ENCODE measurements around the gene KNL1. TPM values are rescaled to one million over a fixed set of nuclear protein-coding genes. Genes with fewer than 3 reads are reported as not detected.

Gene KNL1
- polyA plus RNA-seq, 1 donor = 9.8 TPM

GRCh38 chr15:40600956-40601355 lies 6.9 kb downstream of the KNL1 start:
- H3K9me3 ChIP-seq (ENCODE audit: control insufficient read depth, low read depth, low read length) = no peaks in the 10 kb centered on the region
- WGBS (ENCODE audit: insufficient coverage, low lambda C conversion rate) = no CpG with 5 or more reads among the region's 12 CpGs
- no peaks in the 10 kb centered on the region for H3K27me3 ChIP-seq (ENCODE audit: control insufficient read depth, insufficient read depth, low read length)
- no peaks in the 10 kb centered on the region for H3K36me3 ChIP-seq (ENCODE audit: control insufficient read depth, insufficient read depth, low read length)
- DNase-seq = no peak
- H3K4me3 ChIP-seq (ENCODE audit: low read length) = no peak overlapping the region
- no peaks in the 10 kb centered on the region for H3K4me1 ChIP-seq (ENCODE audit: control insufficient read depth, insufficient read depth, low read length)
- no peak overlapping the region for H3K27ac ChIP-seq (ENCODE audit: low read length)

- no peaks in the 10 kb centered on the region for H3K9me3 ChIP-seq (ENCODE audit: control insufficient read depth, low read depth, low read length)
- no peak overlapping the region for H3K27ac ChIP-seq (ENCODE audit: low read length)
- H3K4me1 ChIP-seq (ENCODE audit: control insufficient read depth, insufficient read depth, low read length) = no peaks in the 10 kb centered on the region
- no peaks in the 10 kb centered on the region for H3K27me3 ChIP-seq (ENCODE audit: control insufficient read depth, insufficient read depth, low read length)
- no peak overlapping the region for H3K4me3 ChIP-seq (ENCODE audit: low read length)
- DNase-seq = no peak
- H3K36me3 ChIP-seq (ENCODE audit: control insufficient read depth, insufficient read depth, low read length) = peaks cover 6% of the 10 kb centered on the region
Measured at GRCh38 chr15:40603935-40604334, 9.9 kb downstream of the KNL1 start.

GRCh38 chr15:40613080-40613479 lies 19.0 kb downstream of the KNL1 start:
- Histone ChIP-seq H3K9me3 (ENCODE audit: control insufficient read depth, low read depth, low read length) (no peaks in the 10 kb centered on the region), H3K4me1 (ENCODE audit: control insufficient read depth, insufficient read depth, low read length) (no peaks in the 10 kb centered on the region), H3K27me3 (ENCODE audit: control insufficient read depth, insufficient read depth, low read length) (no peaks in the 10 kb centered on the region), H3K27ac (ENCODE audit: low read length) (no peak overlapping the region), H3K4me3 (ENCODE audit: low read length) (no peak overlapping the region), H3K36me3 (ENCODE audit: control insufficient read depth, insufficient read depth, low read length) (no peaks in the 10 kb centered on the region)
- WGBS (ENCODE audit: insufficient coverage, low lambda C conversion rate) = 100% methylated on average over 3 of the region's 5 CpGs
- DNase-seq = no peak

- Histone ChIP-seq H3K4me3 (ENCODE audit: low read length) (no peak overlapping the region), H3K27me3 (ENCODE audit: control insufficient read depth, insufficient read depth, low read length) (no peaks in the 10 kb centered on the region), H3K36me3 (ENCODE audit: control insufficient read depth, insufficient read depth, low read length) (no peaks in the 10 kb centered on the region), H3K9me3 (ENCODE audit: control insufficient read depth, low read depth, low read length) (no peaks in the 10 kb centered on the region), H3K4me1 (ENCODE audit: control insufficient read depth, insufficient read depth, low read length) (no peaks in the 10 kb centered on the region), H3K27ac (ENCODE audit: low read length) (no peak overlapping the region)
- no peak for DNase-seq
- 100% methylated on average over 1 of the region's 2 CpGs for WGBS (ENCODE audit: insufficient coverage, low lambda C conversion rate)
Measured at GRCh38 chr15:40618023-40618422, 24.0 kb downstream of the KNL1 start.

- H3K27ac ChIP-seq (ENCODE audit: low read length) = no peak overlapping the region
- no peaks in the 10 kb centered on the region for H3K9me3 ChIP-seq (ENCODE audit: control insufficient read depth, low read depth, low read length)
- no peaks in the 10 kb centered on the region for H3K36me3 ChIP-seq (ENCODE audit: control insufficient read depth, insufficient read depth, low read length)
- no peak overlapping the region for H3K4me3 ChIP-seq (ENCODE audit: low read length)
- DNase-seq = no peak
- no peaks in the 10 kb centered on the region for H3K4me1 ChIP-seq (ENCODE audit: control insufficient read depth, insufficient read depth, low read length)
- H3K27me3 ChIP-seq (ENCODE audit: control insufficient read depth, insufficient read depth, low read length) = no peaks in the 10 kb centered on the region
Measured at GRCh38 chr15:40618906-40619305, 24.9 kb downstream of the KNL1 start.

- Histone ChIP-seq H3K4me1 (ENCODE audit: control insufficient read depth, insufficient read depth, low read length) (no peaks in the 10 kb centered on the region), H3K36me3 (ENCODE audit: control insufficient read depth, insufficient read depth, low read length) (no peaks in the 10 kb centered on the region), H3K27me3 (ENCODE audit: control insufficient read depth, insufficient read depth, low read length) (no peaks in the 10 kb centered on the region), H3K9me3 (ENCODE audit: control insufficient read depth, low read depth, low read length) (no peaks in the 10 kb centered on the region), H3K4me3 (ENCODE audit: low read length) (no peak overlapping the region), H3K27ac (ENCODE audit: low read length) (no peak overlapping the region)
- DNase-seq = no peak
- 88% methylated on average over 1 of the region's 2 CpGs for WGBS (ENCODE audit: insufficient coverage, low lambda C conversion rate)
Measured at GRCh38 chr15:40623361-40623760, 29.3 kb downstream of the KNL1 start.

GRCh38 chr15:40630313-40630712 lies 36.3 kb downstream of the KNL1 start:
- Histone ChIP-seq H3K27ac (ENCODE audit: low read length) (no peak overlapping the region), H3K36me3 (ENCODE audit: control insufficient read depth, insufficient read depth, low read length) (peaks cover 3% of the 10 kb centered on the region), H3K27me3 (ENCODE audit: control insufficient read depth, insufficient read depth, low read length) (no peaks in the 10 kb centered on the region), H3K4me3 (ENCODE audit: low read length) (no peak overlapping the region), H3K4me1 (ENCODE audit: control insufficient read depth, insufficient read depth, low read length) (no peaks in the 10 kb centered on the region), H3K9me3 (ENCODE audit: control insufficient read depth, low read depth, low read length) (no peaks in the 10 kb centered on the region)
- WGBS (ENCODE audit: insufficient coverage, low lambda C conversion rate) = no CpG with 5 or more reads among the region's 2 CpGs
- DNase-seq = no peak

- H3K27ac ChIP-seq (ENCODE audit: low read length) = no peak overlapping the region
- 80% methylated on average over 1 of the region's 9 CpGs for WGBS (ENCODE audit: insufficient coverage, low lambda C conversion rate)
- no peaks in the 10 kb centered on the region for H3K27me3 ChIP-seq (ENCODE audit: control insufficient read depth, insufficient read depth, low read length)
- no peak overlapping the region for H3K4me3 ChIP-seq (ENCODE audit: low read length)
- DNase-seq = no peak
- H3K9me3 ChIP-seq (ENCODE audit: control insufficient read depth, low read depth, low read length) = no peaks in the 10 kb centered on the region
- no peaks in the 10 kb centered on the region for H3K4me1 ChIP-seq (ENCODE audit: control insufficient read depth, insufficient read depth, low read length)
- peaks cover 3% of the 10 kb centered on the region for H3K36me3 ChIP-seq (ENCODE audit: control insufficient read depth, insufficient read depth, low read length)
Measured at GRCh38 chr15:40633178-40633577, 39.1 kb downstream of the KNL1 start.

- H3K27me3 ChIP-seq (ENCODE audit: control insufficient read depth, insufficient read depth, low read length) = no peaks in the 10 kb centered on the region
- no peaks in the 10 kb centered on the region for H3K4me1 ChIP-seq (ENCODE audit: control insufficient read depth, insufficient read depth, low read length)
- no peak overlapping the region for H3K4me3 ChIP-seq (ENCODE audit: low read length)
- peaks cover 4% of the 10 kb centered on the region for H3K36me3 ChIP-seq (ENCODE audit: control insufficient read depth, insufficient read depth, low read length)
- DNase-seq = no peak
- no CpG with 5 or more reads among the region's 4 CpGs for WGBS (ENCODE audit: insufficient coverage, low lambda C conversion rate)
- H3K27ac ChIP-seq (ENCODE audit: low read length) = no peak overlapping the region
- H3K9me3 ChIP-seq (ENCODE audit: control insufficient read depth, low read depth, low read length) = no peaks in the 10 kb centered on the region
Measured at GRCh38 chr15:40637221-40637745, 43.2 kb downstream of the KNL1 start.

GRCh38 chr15:40639677-40640076 lies 45.6 kb downstream of the KNL1 start:
- WGBS (ENCODE audit: insufficient coverage, low lambda C conversion rate) = no CpG with 5 or more reads among the region's 5 CpGs
- DNase-seq = no peak
- Histone ChIP-seq H3K4me1 (ENCODE audit: control insufficient read depth, insufficient read depth, low read length) (no peaks in the 10 kb centered on the region), H3K36me3 (ENCODE audit: control insufficient read depth, insufficient read depth, low read length) (peaks cover 4% of the 10 kb centered on the region), H3K4me3 (ENCODE audit: low read length) (no peak overlapping the region), H3K27ac (ENCODE audit: low read length) (no peak overlapping the region), H3K27me3 (ENCODE audit: control insufficient read depth, insufficient read depth, low read length) (no peaks in the 10 kb centered on the region), H3K9me3 (ENCODE audit: control insufficient read depth, low read depth, low read length) (no peaks in the 10 kb centered on the region)

- no peak overlapping the region for H3K27ac ChIP-seq (ENCODE audit: low read length)
- no peak overlapping the region for H3K4me3 ChIP-seq (ENCODE audit: low read length)
- no peak for DNase-seq
- no peaks in the 10 kb centered on the region for H3K9me3 ChIP-seq (ENCODE audit: control insufficient read depth, low read depth, low read length)
- H3K27me3 ChIP-seq (ENCODE audit: control insufficient read depth, insufficient read depth, low read length) = no peaks in the 10 kb centered on the region
- H3K36me3 ChIP-seq (ENCODE audit: control insufficient read depth, insufficient read depth, low read length) = no peaks in the 10 kb centered on the region
- WGBS (ENCODE audit: insufficient coverage, low lambda C conversion rate) = 100% methylated on average over 1 of the region's 1 CpG
- H3K4me1 ChIP-seq (ENCODE audit: control insufficient read depth, insufficient read depth, low read length) = peaks cover 3% of the 10 kb centered on the region
Measured at GRCh38 chr15:40647523-40647922, 53.5 kb downstream of the KNL1 start.

All from large intestine (tissue), 3 donors.